ENCODE measurements around the gene HNRNPU.

HNRNPU gene

DNA sequence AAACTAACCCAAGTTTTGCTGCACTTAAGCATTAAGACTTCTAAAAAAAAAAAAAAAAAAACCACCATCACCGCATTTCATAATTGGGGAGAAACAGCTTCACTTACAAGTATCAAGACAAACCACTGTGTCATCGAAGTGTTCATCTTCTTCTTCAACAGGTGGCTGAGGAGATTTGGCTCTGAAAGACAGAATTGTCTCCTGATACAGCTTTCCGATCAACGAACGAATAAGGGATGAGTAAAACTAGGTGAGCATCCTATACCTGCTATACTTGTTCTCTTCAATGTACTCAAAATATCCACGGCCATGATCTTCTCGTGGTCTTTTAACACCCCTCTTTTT lies 2.0 kb downstream of the HNRNPU start:
- DNase-seq, result no peak

DNA sequence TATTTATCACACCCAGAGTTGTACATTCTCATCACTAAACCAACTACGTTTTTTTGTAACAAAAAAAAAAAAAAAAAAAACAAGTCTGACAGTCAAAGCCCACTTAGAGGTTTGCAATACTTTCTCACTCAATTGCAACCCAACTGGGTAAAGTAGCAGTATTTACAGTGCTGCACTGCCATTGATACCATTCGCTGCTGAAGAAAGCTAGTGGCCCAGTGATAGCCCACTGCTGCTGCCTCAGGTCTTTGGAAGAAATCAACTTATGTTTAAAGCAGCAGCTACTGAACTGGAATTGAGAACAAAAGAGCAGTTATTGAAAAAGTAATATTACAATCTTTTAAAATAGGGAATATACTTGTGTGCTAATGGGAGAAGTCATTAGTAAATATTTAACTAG lies 2.7 kb downstream of the HNRNPU start:
- no peak for DNase-seq

DNA sequence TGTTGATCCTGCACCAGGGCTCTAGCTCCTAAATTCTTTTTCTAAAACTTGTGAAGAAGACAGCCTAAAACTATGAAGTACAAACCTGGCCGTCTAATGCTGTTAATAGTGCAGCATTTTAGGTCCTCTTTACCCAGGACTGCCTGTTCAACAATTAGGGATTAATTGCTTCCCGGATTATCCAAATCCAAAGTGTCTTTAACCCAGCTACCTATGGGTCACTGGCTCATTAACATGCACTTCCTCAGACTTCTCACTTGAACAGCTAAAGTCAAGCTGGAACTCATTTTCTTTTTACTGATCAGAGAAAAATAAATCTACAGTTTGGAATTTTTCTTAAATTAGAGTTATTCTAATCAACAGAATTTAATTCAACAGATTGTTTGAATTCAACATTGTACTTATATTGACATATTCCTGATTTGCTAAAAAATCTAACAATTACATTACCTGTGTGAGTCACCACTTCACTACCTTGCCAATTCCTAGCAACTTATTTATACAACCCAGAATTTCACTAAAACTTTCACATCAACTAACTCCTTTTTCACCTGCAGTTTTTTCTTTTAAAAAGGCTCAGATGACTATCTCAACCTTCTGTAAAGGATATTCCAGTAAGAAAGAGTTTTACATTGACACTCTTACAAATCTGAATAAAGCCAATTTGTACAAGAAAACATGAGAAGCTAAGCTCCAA lies 3.3 kb downstream of the HNRNPU start:
- no peak for DNase-seq

DNA sequence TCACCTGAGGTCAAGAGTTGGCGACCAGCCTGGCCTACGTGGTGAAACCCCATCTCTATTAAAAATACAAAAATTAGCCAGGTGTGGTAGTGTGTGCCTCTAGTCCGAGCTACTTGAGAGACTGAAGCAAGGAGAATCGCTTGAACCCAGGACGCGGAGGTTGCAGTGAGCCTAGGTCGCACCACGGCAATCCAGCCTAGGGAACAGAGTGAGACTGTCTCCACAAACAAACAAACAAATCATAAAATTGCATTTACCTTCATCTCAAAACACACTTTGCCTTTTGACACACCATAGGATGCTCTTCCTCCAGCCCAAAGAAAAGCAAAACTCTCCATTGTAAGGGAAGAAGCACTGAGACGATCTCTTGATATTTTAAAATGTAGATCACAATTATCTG lies 4.3 kb downstream of the HNRNPU start:
- no peak for DNase-seq

DNA sequence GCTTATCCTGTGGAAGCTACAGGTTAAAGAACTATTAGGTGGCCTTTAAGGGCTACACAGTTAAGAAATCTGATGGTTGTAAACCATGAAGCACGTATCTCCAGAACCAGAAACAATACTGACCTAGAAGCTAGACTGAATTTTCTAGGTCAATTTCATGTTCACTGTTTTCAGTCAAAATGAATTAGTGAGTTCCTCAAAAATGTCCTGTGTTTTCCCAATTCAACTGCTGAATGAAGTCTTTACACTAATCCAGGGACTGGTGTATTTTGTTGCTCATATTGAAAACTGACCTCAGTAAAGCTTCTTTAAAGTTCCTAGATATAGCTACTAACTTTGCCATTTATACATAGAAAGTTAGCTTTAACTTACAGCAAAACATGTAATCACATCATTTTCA lies 6.0 kb downstream of the HNRNPU start:
- no peak for DNase-seq

DNA sequence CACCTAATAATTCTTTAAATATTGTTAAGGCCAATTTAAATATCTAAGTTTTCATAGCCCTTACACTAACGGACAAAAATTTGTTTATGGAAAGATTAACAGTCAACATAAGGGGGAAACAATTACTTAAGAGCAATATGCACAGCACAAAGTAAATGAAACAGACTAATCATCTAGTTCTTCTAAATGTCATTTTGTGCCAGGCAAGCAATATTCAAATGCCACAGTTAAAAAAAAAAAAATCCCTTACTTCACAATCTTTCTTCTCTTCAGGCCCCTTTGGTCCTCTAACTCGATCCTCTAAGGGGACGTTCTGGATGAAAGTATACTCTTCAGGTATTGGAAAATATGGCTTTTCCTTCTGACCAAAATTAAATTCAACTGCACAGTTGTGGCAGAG lies 6.6 kb downstream of the HNRNPU start:
- DNase-seq, result no peak

DNA sequence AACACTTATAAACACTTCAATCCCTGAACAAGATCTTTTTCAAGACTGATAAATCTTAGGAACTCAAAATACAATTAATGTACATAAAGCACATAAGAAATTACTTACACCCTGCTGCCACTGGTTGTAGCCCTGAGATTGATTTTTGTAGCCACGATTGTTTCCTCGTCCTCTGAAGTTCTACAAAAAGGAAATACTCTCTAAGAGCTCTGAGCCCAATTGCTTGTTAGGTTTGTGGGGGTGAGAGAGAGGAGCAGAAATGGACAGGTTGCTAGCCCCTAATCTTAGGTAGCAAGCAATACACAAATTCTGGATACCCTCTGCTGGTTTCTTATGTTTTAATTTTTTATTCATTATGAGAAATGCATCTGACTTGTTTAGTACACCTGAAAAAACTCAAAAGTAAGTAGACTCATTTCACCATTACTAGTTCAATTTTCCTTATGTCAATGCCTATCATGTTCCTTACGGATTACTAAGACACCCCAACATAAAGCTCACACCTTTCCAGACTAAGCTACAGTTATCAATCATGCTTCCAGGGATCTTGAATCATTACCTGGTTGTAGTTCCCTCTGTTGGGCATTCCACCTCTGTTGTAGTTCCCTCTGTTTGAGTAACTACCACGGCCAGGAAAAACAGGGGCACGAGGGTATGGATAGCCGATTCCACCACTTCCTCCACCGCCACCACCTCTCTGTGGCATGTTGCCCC lies 9.3 kb downstream of the HNRNPU start:
- DNase-seq, result no peak

DNA sequence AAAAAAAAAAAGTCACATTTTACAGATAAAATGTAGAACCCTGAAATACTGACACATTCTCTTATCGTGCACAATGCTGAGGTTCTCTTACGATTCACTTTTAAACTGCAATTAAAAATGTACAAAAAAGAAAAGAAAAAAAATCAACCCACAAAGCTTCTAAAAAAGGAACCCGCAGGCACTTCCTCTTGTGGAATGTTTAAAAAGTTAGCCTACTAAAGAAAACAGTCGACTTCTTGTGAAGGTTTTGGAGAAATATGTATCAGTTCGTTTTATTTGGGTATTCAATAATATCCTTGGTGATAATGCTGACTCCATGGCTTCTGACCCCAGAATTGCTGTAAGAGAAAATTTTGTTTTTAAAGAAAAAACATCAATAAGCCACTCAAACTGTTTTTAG lies 10.2 kb downstream of the HNRNPU start:
- DNase-seq, result no peak

DNA sequence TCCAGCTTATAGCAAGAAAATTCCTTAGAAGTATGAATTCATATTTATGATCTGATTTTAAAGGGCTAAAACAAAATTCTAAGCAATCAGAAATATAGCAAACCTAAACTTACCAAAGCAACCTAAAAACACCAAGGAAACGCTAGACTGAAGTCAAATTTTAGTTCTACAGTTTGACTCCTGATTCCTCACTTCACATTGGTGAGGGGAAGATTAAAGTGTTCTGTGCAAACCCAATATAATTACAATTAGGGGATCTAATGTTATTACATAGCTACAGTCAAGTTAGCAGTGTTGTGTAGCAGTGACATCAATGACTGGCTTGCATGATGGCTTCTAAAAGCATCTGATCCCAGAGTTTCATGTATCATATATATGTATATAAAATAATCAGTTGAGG lies 11.6 kb downstream of the HNRNPU start:
- no peak for DNase-seq

DNA sequence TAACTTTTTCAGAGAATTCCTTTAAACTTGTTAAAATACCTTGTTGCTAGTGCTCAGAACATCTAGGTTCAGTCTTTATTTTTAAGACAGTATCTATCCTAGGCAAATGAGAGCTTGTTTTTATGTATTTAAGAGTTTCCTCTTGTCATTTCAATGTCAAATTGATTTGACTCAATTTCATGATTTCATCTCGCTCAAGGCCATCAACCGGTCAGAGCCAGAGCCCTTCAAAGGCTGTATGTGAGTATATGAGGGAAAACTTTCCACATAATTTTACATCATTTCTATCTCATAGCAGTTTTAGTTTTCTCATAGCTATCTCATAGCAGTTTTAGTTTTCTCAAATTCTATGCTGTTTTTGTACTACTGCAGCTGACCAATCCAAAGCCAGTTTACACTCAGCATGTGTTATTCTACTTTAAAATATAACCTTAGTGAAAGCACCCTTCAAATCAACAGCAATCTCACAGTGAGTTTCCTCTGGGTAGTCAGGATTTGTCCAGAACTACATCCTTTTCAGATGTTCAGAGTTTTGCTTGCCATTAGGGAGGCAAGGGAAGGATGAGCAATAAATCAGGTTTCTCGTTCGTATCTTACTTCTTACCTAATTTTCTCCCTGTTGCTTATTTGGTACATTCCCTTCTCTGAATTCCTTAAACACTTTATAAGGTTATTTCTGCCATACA lies 12.7 kb downstream of the HNRNPU start:
- no peak for DNase-seq

DNA sequence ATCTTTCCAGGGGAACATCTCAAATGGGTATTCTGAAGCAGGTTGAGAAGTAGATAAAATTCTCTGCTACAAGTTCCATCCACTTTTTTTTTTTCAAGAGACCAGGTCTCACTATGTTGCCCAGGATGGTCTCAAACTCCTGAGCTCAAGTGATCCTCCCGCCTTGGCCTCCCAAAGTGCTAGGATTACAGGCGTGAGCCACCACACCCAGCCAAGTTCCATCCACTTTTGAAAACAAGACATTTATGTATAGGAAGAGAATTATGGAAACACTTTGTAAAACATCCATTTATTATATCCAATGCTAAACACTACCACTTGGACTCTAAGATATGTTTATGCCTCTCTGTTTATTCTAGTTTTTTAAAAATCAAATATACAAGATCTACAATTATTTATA lies 13.4 kb downstream of the HNRNPU start:
- DNase-seq, result no peak

DNA sequence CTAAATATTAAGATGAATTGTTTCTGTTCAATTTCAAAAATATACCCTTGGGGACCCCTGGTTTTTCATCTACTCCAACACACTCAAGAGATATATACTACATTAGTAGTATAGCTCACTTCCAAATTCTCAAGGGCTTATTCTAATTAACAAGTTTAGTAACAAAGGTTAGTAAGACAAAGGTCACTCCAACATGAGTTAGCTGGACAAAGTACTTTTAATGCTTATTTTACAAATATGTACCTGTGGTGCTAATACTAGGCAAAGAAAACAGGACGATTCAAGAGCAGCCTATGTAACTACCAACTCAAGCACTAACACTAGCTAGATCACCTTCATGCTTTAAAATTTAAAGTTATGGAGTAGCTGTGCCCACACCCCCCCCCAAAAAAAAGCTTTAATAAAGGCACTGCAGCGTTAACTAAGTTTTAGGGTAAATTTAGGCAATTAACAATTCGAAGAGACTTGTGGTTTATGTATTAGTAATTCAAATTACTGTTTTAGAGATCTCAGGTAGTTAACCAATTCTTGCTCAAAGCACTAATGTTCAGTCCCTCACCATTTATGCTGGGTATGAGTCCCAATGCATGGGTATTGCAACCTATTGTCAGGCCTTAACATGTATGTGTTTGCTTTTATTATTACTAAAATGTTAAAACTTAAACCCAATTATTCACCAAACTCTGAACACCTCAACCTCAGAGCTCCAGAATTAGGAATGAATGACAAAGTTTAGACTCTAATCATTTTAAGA lies 14.1 kb downstream of the HNRNPU start:
- DNase-seq, result no peak

DNA sequence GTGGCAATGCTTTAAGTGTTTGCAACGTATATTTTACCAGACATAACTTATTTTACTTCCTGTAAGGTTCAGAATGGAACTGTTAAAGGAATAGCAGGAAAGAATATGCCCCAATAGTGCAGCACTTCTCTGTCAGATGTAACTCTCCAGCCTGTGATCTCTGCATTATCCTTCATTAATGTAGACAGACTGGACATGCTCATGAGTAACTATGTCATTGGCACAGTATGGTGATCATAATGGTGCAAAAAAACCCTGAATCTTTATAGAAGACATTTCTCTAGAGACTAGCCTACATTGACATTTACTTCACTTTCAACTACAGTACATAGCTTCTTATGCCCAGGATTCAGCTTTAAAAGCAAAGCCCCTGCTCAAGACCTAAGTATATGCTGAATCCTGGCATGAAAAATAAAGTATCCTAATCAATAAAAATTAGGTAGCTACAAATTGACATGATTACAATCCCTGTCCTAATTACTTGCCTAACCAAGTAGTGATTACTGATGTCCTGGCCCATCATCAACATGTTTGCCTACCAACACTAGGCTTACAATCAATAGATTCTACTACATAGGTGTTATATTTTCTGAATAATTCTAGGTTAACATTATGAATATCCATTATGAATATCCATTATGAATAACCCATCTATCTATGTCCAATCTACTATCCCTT lies 15.0 kb downstream of the HNRNPU start:
- DNase-seq, result no peak

DNA sequence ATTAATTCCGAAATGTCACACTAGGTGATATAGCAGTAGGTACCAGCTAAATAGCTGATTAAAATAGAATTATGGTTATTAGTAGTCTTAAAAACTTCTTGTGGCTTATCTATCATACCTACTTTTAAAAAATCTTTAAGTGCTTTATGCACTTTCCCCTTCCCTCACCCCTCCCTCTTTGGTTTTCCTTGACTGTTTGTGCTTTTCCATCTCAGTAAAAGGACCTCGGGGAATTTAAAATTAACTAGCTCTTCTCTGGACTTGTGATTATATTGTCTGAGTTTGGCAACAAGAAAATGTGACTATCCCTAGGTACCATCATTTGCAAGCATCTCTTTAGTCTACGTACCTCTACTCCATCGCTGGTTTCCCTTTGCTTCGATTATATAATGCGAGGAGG lies 17.7 kb downstream of the HNRNPU start:
- DNase-seq, result no peak

DNA sequence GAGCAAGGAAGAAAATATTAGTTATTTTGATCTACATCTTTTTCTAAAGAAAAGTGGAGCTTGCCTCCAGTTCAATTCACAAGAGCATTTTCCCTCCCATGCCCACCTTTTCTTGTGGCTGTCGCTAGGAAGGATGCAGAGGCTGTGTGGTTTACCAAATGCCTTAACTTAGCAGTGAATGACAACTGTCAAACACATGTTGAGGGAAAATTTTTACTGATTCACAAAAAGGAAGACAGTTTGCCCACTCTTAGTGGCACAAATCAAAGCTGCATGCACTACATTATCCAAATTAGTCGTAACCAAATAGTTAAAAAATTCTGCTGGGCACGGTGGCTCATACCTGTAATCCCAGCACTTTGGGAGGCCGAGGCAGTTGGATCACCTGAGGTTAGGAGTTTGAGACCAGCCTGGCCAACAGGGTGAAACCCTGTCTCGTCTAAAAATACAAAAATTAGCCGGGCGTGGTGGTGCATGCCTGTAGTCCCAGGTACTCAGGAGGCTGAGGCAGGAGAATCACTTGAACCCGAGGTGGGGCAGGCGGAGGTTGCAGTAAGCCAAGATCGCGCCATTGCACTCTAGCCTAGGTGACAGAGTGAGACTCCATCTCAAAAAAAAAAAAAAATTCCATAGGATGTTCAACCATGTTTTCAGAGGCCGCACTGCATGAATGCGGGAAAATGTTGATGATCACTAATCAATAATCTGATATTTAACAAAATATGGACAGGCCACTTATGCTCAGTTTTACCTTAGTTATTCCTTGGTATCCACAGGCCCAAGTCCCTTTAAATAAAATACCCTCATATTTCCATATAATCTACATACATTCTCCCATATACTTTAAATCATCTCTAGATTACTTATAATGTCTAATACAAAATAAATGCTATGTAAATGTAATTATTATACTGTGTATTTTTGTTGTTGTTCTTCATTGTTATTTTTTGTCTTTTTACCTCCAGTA lies 19.9 kb downstream of the HNRNPU start:
- no peak for DNase-seq

DNA sequence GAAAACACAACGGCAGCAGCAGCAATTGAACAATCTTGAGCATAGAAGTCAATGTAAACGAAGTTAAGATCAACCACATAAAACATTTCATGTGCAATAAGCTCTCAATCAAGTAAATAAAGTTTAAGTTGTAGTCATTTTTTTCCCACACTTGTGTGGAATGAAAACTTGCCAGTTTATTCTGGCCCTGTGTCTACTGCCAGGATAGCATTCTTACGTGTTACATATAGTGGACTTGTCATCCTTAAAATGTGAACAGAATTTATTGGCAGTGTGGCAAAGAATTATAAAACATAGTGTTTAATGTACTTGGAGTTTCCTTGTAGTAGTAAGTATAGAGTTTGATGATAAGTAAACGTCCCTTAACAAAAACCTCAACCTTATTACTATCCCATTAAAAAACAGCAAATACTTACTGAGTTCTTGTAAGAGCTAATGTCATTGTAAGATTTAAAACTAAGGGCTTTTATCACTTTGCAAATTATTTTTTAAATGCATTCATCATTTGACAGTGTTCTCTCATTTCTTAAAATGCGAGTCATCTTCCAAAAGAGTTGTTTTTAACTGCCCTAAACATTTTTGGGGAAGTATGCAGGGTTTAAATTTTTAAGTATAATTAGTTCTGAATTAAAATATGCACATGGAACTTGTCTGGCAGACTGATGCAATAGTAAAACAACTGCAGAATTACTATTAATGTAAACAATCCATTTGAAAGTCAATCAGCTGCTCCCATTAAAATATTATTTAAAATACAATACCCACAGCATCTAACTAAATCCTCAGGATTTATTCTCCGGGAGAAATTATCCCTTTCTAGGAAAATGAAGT lies 21.0 kb downstream of the HNRNPU start:
- DNase-seq, result no peak

DNA sequence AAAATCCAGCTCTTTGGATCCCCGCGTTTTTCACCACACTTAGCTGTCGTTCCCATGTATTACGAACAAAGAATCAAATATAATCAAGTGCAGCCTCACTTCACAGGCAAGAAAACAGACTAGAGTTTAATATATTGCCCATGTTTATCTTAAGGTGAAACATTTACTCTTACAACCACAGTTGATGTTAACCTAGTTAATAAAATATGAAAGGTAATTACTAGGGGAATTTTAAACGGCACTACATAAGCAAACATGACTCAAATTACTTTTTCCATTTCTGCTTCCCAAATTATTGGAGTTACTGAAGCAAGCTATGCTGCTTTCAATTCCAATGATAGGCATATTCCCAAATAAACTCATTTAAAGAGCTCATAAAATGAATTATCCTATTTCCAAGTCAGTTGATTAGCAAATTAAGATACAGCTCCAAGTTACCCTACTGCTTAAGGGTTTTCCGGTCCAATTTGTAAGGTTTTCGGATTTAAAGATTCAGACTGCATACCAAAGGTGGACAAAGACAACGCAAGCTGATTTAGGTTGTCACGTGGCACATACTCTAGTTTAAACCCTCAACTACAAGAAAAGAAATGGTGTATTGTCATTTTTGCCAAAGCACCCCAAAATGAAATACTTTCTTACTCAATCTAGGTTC lies 22.9 kb downstream of the HNRNPU start:
- no peak for DNase-seq

DNA sequence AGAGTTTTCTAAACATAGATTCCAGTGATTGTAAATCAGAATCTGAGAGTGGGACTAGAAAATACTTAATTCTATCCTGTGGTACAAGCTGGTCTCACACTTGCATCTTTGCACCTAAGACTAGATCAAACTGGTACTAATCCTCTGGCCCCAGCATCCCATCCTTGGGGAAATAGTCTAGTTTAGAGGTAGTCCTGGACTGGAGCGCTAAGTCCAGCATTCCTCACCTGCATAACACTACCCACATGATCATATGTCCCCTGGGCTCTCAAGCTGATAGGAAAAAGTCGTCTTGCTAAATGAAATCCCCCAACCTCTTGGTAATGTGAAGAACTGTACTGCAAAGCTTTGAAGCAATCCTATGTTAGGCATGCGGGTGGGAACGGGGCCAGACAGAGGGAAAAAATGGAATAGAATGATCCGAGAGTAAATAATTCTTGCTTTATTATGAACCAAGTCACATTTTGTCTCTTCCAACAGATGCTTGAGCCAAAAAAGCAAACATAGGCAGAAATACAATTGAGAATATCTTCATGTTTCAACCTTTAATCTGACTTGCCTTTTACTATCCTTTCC lies 24.0 kb downstream of the HNRNPU start:
- DNase-seq, result no peak

DNA sequence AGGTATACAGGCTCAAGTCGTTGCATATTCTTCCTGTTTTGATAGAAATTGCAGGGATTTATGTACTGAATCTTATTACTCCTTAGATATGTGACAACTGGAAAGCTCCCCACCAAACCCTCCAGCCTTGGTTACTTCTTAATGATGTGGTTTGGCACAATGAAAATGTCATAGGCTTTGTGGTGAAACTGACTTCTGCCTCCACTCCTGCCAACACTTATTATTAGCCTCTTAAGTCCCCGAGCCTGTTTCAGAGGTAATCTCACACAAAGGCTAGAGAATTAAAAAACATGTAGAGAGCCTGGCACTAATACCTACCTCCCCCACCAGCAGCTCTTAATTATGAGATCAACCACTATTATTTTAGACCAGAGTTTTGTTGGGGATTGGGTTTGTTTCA lies 24.7 kb downstream of the HNRNPU start:
- DNase-seq, result no peak
